IPS-15b (cell line): ENCODE measurements around the gene GNB1L.

Experiments
- H3K27me3 ChIP-seq: one replicate; pipeline ENCODE4 v1.6.1; 2013; ENCODE audit warnings: low read length; ENCODE audit not compliant: control insufficient read depth, insufficient read depth
- H3K36me3 ChIP-seq: one replicate; pipeline ENCODE4 v1.6.1; 2013; ENCODE audit warnings: low read length; ENCODE audit not compliant: control insufficient read depth, insufficient read depth
- H3K4me1 ChIP-seq: one replicate; pipeline ENCODE4 v1.6.1; 2013; ENCODE audit warnings: mild to moderate bottlenecking, low read length; ENCODE audit not compliant: control insufficient read depth, insufficient read depth
- H3K4me3 ChIP-seq: one replicate; pipeline ENCODE4 v1.5.1; 2013; ENCODE audit warnings: low read depth, low read length
- H3K9ac ChIP-seq: one replicate; pipeline ENCODE4 v1.6.1; 2013; ENCODE audit warnings: low read depth, mild to moderate bottlenecking, low read length
- H3K9me3 ChIP-seq: one replicate; pipeline ENCODE4 v1.6.1; 2013; ENCODE audit warnings: mild to moderate bottlenecking, low read length; ENCODE audit not compliant: control insufficient read depth, insufficient read depth

Gene GNB1L

GRCh38 chr22:19757140-19757984, 97.3 kb downstream of the GNB1L start:
- H3K36me3 ChIP-seq, result peaks cover 3% of the 10 kb centered on the region
- no peak overlapping the region for H3K4me3 ChIP-seq
- H3K9ac ChIP-seq, result no peak overlapping the region
- peaks cover 2% of the 10 kb centered on the region for H3K4me1 ChIP-seq
- no peaks in the 10 kb centered on the region for H3K9me3 ChIP-seq
- H3K27me3 ChIP-seq, result peaks cover 89% of the 10 kb centered on the region

GRCh38 chr22:19756288-19757128, 98.2 kb downstream of the GNB1L start:
- Histone ChIP-seq H3K4me1 (peaks cover 2% of the 10 kb centered on the region), H3K27me3 (peaks cover 86% of the 10 kb centered on the region), H3K9ac (no peak overlapping the region), H3K4me3 (peak overlapping the region; percentile 45), H3K9me3 (no peaks in the 10 kb centered on the region), H3K36me3 (peaks cover 3% of the 10 kb centered on the region)

GRCh38 chr22:19755722-19756287, 98.9 kb downstream of the GNB1L start:
- Histone ChIP-seq H3K9me3 (no peaks in the 10 kb centered on the region), H3K36me3 (peaks cover 3% of the 10 kb centered on the region), H3K9ac (no peak overlapping the region), H3K4me1 (peaks cover 2% of the 10 kb centered on the region), H3K27me3 (peaks cover 82% of the 10 kb centered on the region), H3K4me3 (peak overlapping the region; percentile 45)

GRCh38 chr22:19755145-19755710, 99.4 kb downstream of the GNB1L start:
- Histone ChIP-seq H3K4me1 (peaks cover 3% of the 10 kb centered on the region), H3K27me3 (peaks cover 81% of the 10 kb centered on the region), H3K4me3 (peak overlapping the region; percentile 45), H3K9ac (no peak overlapping the region), H3K36me3 (peaks cover 3% of the 10 kb centered on the region), H3K9me3 (no peaks in the 10 kb centered on the region)

GRCh38 chr22:19754701-19755144, 100.0 kb downstream of the GNB1L start:
- H3K9me3 ChIP-seq, result no peaks in the 10 kb centered on the region
- H3K4me1 ChIP-seq, result peaks cover 3% of the 10 kb centered on the region
- no peak overlapping the region for H3K9ac ChIP-seq
- H3K36me3 ChIP-seq, result peaks cover 3% of the 10 kb centered on the region
- H3K27me3 ChIP-seq, result peaks cover 76% of the 10 kb centered on the region
- peak overlapping the region; percentile 18 for H3K4me3 ChIP-seq

GRCh38 chr22:19753996-19754700, 100.5 kb downstream of the GNB1L start:
- Histone ChIP-seq H3K9ac (no peak overlapping the region), H3K9me3 (no peaks in the 10 kb centered on the region), H3K4me3 (no peak overlapping the region), H3K27me3 (peaks cover 70% of the 10 kb centered on the region), H3K36me3 (peaks cover 3% of the 10 kb centered on the region), H3K4me1 (peaks cover 3% of the 10 kb centered on the region)

- H3K4me3 ChIP-seq, result no peak overlapping the region
- peaks cover 3% of the 10 kb centered on the region for H3K4me1 ChIP-seq
- peaks cover 62% of the 10 kb centered on the region for H3K27me3 ChIP-seq
- no peak overlapping the region for H3K9ac ChIP-seq
- no peaks in the 10 kb centered on the region for H3K9me3 ChIP-seq
- H3K36me3 ChIP-seq, result peaks cover 3% of the 10 kb centered on the region
Measured at GRCh38 chr22:19753090-19753842, 101.4 kb downstream of the GNB1L start.

- Histone ChIP-seq H3K27me3 (peaks cover 47% of the 10 kb centered on the region), H3K9me3 (no peaks in the 10 kb centered on the region)
Measured at GRCh38 chr22:19751497-19752245, 103.0 kb downstream of the GNB1L start.

GRCh38 chr22:19750507-19751490, 103.9 kb downstream of the GNB1L start:
- H3K4me3 ChIP-seq, result no peak overlapping the region
- H3K9ac ChIP-seq, result no peak overlapping the region
- peaks cover 3% of the 10 kb centered on the region for H3K36me3 ChIP-seq
- H3K9me3 ChIP-seq, result no peaks in the 10 kb centered on the region
- peaks cover 39% of the 10 kb centered on the region for H3K27me3 ChIP-seq
- H3K4me1 ChIP-seq, result peaks cover 2% of the 10 kb centered on the region

More at GRCh38 chr22:19751497-19752245, 103.0 kb downstream of the GNB1L start:
- peaks cover 3% of the 10 kb centered on the region for H3K36me3 ChIP-seq
- H3K4me3 ChIP-seq, result no peak overlapping the region
- H3K9ac ChIP-seq, result no peak overlapping the region
- peaks cover 2% of the 10 kb centered on the region for H3K4me1 ChIP-seq
